A549 (cell line): ENCODE measurements around the gene LRRFIP2.

ENCODE experiments used
- CTCF ChIP-seq: fragments of >200 bp; sonication (Bioruptor Twin); formaldehyde crosslinking; IDR thresholded peaks from 3 replicates; pipeline ENCODE4 v1.5.1; 2016
- MAX ChIP-seq: IDR thresholded peaks from 2 replicates; pipeline ENCODE4 v1.6.1; 2012
- NR3C1 ChIP-seq: fragments of >200 bp; sonication (Bioruptor Twin); formaldehyde crosslinking; IDR thresholded peaks from 3 replicates; pipeline ENCODE4 v1.6.1; 2017
- RAD21 ChIP-seq, 2 experiments: fragments of >200 bp in 1 of 2; sonication (Bioruptor Twin) in 1 of 2; formaldehyde crosslinking in 1 of 2; IDR thresholded peaks in 1 of 2; conservative IDR thresholded peaks in 1 of 2; 2 replicates in 1 of 2; 3 replicates in 1 of 2; pipeline ENCODE4 v1.6.1; 2012 to 2018; ENCODE audit warnings: inconsistent platforms in 1 of 2
- RFX5 ChIP-seq: fragments of 450-650 bp; IDR thresholded peaks from 2 replicates; pipeline ENCODE4 v1.7.1; 2014; ENCODE audit warnings: antibody characterized with exemption, mild to moderate bottlenecking, moderate library complexity
- RNF2 ChIP-seq: fragments of 200-600 bp; sonication (generic); IDR thresholded peaks from 2 replicates; pipeline ENCODE4 v1.6.1; 2016; ENCODE audit warnings: low read depth, mild to moderate bottlenecking, antibody characterized with exemption, moderate library complexity, borderline replicate concordance
- TFCP2L1 ChIP-seq: fragments of 250-450 bp; sonication (Bioruptor Pico); IDR thresholded peaks from 2 replicates; pipeline ENCODE4 v1.5.0; 2021; ENCODE audit warnings: mild to moderate bottlenecking

- TF ChIP-seq TFCP2L1 (CRISPR knock-in tag), result no peak
- TF ChIP-seq CTCF, result no peak
- no peak for TF ChIP-seq RAD21 (conservative IDR thresholded peaks at IDR 0.05 in 1 of 2, IDR thresholded peaks at IDR 0.05 in 1 of 2)
- no peak for TF ChIP-seq MAX
- TF ChIP-seq RNF2, result no peak
- no peak for TF ChIP-seq RFX5
- TF ChIP-seq NR3C1, result no peak
Measured at GRCh38 chr3:37117548-37117947, 56.8 kb downstream of the LRRFIP2 start.
